Panc1 (cell line): Measurements from ENCODE around the gene TMEM182. TPM values are rescaled to one million over a fixed set of nuclear protein-coding genes. Genes with fewer than 3 reads are reported as not detected.

Experiments
- ATAC-seq: fragments of 200-7000 bp; cut with Tn5 transposase; 2 replicates; pipeline ENCODE4 v1.9.1; 2020; ENCODE audit warnings: mild to moderate bottlenecking, moderate library complexity
- BruUV-seq: library from RNA; stranded (reverse); fragments of 400-500 nt; replicated peaks from 2 replicates; lab custom pipeline; 2021; lab: Mats Ljungman, UMichigan
- CTCF ChIA-PET: fragments of 300-600 bp; sonication (Branson Sonifier 250); formaldehyde crosslinking; loops from one replicate; lab custom pipeline; 2022; ENCODE audit warnings: antibody characterized with exemption; lab: Charles Lee
- POLR2A ChIA-PET: fragments of 300-600 bp; sonication (Branson Sonifier 250); formaldehyde crosslinking; loops from one replicate; lab custom pipeline; 2022; ENCODE audit warnings: antibody characterized with exemption; lab: Charles Lee
- DNase-seq: peaks from one replicate; pipeline ENCODE4 v3.0.0-alpha.2; 2010; ENCODE audit warnings: low read depth, low spot score
- H3K27ac ChIP-seq: 2 replicates; pipeline ENCODE4 v1.5.1; 2011; ENCODE audit warnings: mild to moderate bottlenecking, low read length, inconsistent platforms
- H3K27me3 ChIP-seq: fragments of 200-500 bp; sonication (Bioruptor generic); 2 replicates; pipeline ENCODE4 v1.6.0; 2014; ENCODE audit warnings: low read length, inconsistent platforms; ENCODE audit not compliant: control insufficient read depth, insufficient read depth
- H3K36me3 ChIP-seq: fragments of 200-500 bp; sonication (Bioruptor generic); 2 replicates; pipeline ENCODE4 v1.5.1; 2014; ENCODE audit warnings: inconsistent platforms, mild to moderate bottlenecking, low read length, moderate library complexity; ENCODE audit not compliant: control insufficient read depth, insufficient read depth
- H3K4me1 ChIP-seq: 2 replicates; pipeline ENCODE4 v1.5.1; 2011; ENCODE audit warnings: inconsistent platforms, mild to moderate bottlenecking, low read length, moderate library complexity; ENCODE audit not compliant: control insufficient read depth, insufficient read depth
- H3K4me3 ChIP-seq, 2 experiments: 2 replicates each; pipeline ENCODE4 v1.5.1; 2011 to 2012; ENCODE audit warnings: low read depth in 2 of 2, low read length in 2 of 2, mild to moderate bottlenecking in 2 of 2, inconsistent platforms in 1 of 2, moderate library complexity in 1 of 2
- H3K9me3 ChIP-seq: fragments of 200-500 bp; sonication (Bioruptor generic); 2 replicates; pipeline ENCODE4 v1.5.1; 2014; ENCODE audit warnings: low read depth, mild to moderate bottlenecking, inconsistent platforms, low read length, moderate library complexity; ENCODE audit not compliant: control insufficient read depth, insufficient read depth
- CTCF ChIP-seq: fragments of 450-650 bp; IDR thresholded peaks from 2 replicates; pipeline ENCODE4 v1.5.1; 2017; ENCODE audit warnings: mild to moderate bottlenecking
- POLR2AphosphoS5 ChIP-seq: IDR thresholded peaks from 2 replicates; pipeline ENCODE4 v1.6.1; 2012; ENCODE audit warnings: mild to moderate bottlenecking, low read depth, low read length, moderate library complexity
- REST ChIP-seq, 2 experiments: IDR thresholded peaks; 2 replicates each; pipeline ENCODE4 v1.6.1; 2011 to 2012; ENCODE audit warnings: low read depth in 2 of 2, control low read depth in 1 of 2, low read length in 1 of 2, mild to moderate bottlenecking in 1 of 2, moderate library complexity in 1 of 2; ENCODE audit not compliant: insufficient read depth in 1 of 2
- SIN3A ChIP-seq: IDR thresholded peaks from 2 replicates; pipeline ENCODE4 v1.6.1; 2012; ENCODE audit warnings: low read depth, mild to moderate bottlenecking, low read length, moderate library complexity, borderline replicate concordance; ENCODE audit not compliant: insufficient read depth
- TCF7L2 ChIP-seq: IDR thresholded peaks from 2 replicates; pipeline ENCODE4 v1.6.1; 2011; ENCODE audit warnings: mild to moderate bottlenecking, low read depth, low read length, inconsistent platforms
- in situ Hi-C: cut with HindIII; loops from 2 replicates; pipeline ENCODE4 v1.10.0; 2016; ENCODE audit warnings: low sequenced_read_pairs, low pct_unique_long_range_greater_than_20kb
- intact Hi-C: fragments of 100-400 bp; cut with micrococcal nuclease; formaldehyde crosslinking; loops from one replicate; pipeline ENCODE4 v1.10.0; 2022; ENCODE audit not compliant: unreplicated experiment
- total RNA-seq: library from RNA; stranded (reverse); gene quantifications from one replicate; pipeline ENCODE4 v1.2.1, GENCODE V29; 2021; ENCODE audit not compliant: unreplicated experiment

TMEM182 gene
- total RNA-seq, 1 experiment from 2014 or later, result 6.2 TPM

- ATAC-seq (peak; percentile 90), DNase-seq (peak; percentile 69)
- BruUV-seq, result no TSS peak
- Histone ChIP-seq H3K27me3 (no peaks in the 10 kb centered on the region), H3K9me3 (peaks cover 7% of the 10 kb centered on the region), H3K4me1 (no peaks in the 10 kb centered on the region), H3K4me3 (no peak overlapping the region), H3K27ac (no peak overlapping the region), H3K36me3 (no peaks in the 10 kb centered on the region)
- POLR2A ChIA-PET, result no interaction called here
- in situ Hi-C loops, result no loop called here
- TF ChIP-seq POLR2AphosphoS5 (no peak), CTCF (peak; percentile 92), REST (IDR thresholded peaks at IDR 0.05; ENCODE audit: insufficient read depth in 1 of 2, low read depth in 2 of 2, low read length in 1 of 2) (no peak)
- intact Hi-C loops, result loop anchor here (1.0 kb wide), 1 partner anchor 53 kb away; no protein-coding TSS in a partner anchor
- CTCF ChIA-PET, result interaction anchor here (0.6 to 1.4 kb wide), 4 partner anchors 53 to 554 kb away, joined by 3 to 18 read pairs (median 4); no protein-coding TSS in a partner anchor
These were observed 44.5 kb downstream of the TMEM182 start for GRCh38 chr2:102806250-102806837.

GRCh38 chr2:102809291-102810189, 47.7 kb downstream of the TMEM182 start:
- POLR2A ChIA-PET, result no interaction called here
- H3K4me1 ChIP-seq, result no peaks in the 10 kb centered on the region
- intact Hi-C loops (no loop called here), in situ Hi-C loops (no loop called here)
- H3K27ac ChIP-seq, result no peak overlapping the region
- no peaks in the 10 kb centered on the region for H3K9me3 ChIP-seq
- BruUV-seq, result no TSS peak
- H3K4me3 ChIP-seq, result no peak overlapping the region
- TF ChIP-seq SIN3A (no peak), CTCF (no peak), TCF7L2 (no peak), REST (IDR thresholded peaks at IDR 0.05; ENCODE audit: insufficient read depth in 1 of 2, low read depth in 2 of 2, low read length in 1 of 2) (no peak), POLR2AphosphoS5 (no peak)
- no peaks in the 10 kb centered on the region for H3K27me3 ChIP-seq
- CTCF ChIA-PET, result no interaction called here
- DNase-seq (no peak), ATAC-seq (no peak)
- no peaks in the 10 kb centered on the region for H3K36me3 ChIP-seq
